Upper lobe of right lung (tissue), 1 donor: ENCODE data around the gene CAPN10. TPM values are rescaled to one million over a fixed set of nuclear protein-coding genes. Genes with fewer than 3 reads are reported as not detected.
A peak's percentile ranks its signal among the peaks of the same experiment; 100 is the strongest.

Source experiments
- ATAC-seq: fragments of 200-7000 bp; cut with Tn5 transposase; one replicate; pipeline ENCODE4 v1.9.1; 2020; ENCODE audit warnings: mild to moderate bottlenecking, moderate library complexity
- DNase-seq: peaks from one replicate; pipeline ENCODE4 v3.0.0-alpha.2; 2020
- H3K27ac ChIP-seq: fragments of 200-600 bp; one replicate; pipeline ENCODE4 v1.8.0; 2022
- H3K27me3 ChIP-seq: fragments of 200-600 bp; one replicate; pipeline ENCODE4 v1.8.0; 2022; ENCODE audit warnings: mild to moderate bottlenecking
- H3K36me3 ChIP-seq: fragments of 200-600 bp; one replicate; pipeline ENCODE4 v1.8.0; 2022
- H3K4me1 ChIP-seq: fragments of 200-600 bp; one replicate; pipeline ENCODE4 v1.8.0; 2022
- H3K4me3 ChIP-seq: fragments of 200-600 bp; one replicate; pipeline ENCODE4 v1.8.0; 2022; ENCODE audit warnings: mild to moderate bottlenecking
- H3K9me3 ChIP-seq: fragments of 200-600 bp; one replicate; pipeline ENCODE4 v1.8.0; 2022
- CTCF ChIP-seq: fragments of 200-600 bp; IDR thresholded peaks from one replicate; pipeline ENCODE4 v1.8.0; 2022; ENCODE audit warnings: antibody characterized with exemption
- intact Hi-C: fragments of 100-400 bp; cut with DNase I; formaldehyde crosslinking; loops from one replicate; pipeline ENCODE4 v1.11.0; 2022
- total RNA-seq: library from RNA; stranded (reverse); fragmentation: NEBNext Ultra II Directional; extraction: Animal tissue kit (Norgen Biotek cat#: 25700); gene quantifications from one replicate; pipeline ENCODE4 v1.2.1, GENCODE V29; 2021
- donor health status: DM: no; HTN: yes; CAD: no; lungs with severe emphysema.

The CAPN10 gene
- total RNA-seq, 1 donor from 2014 or later, result 31.8 TPM

- H3K4me1 ChIP-seq, result no peaks in the 10 kb centered on the region
- DNase-seq, result peak; percentile 51
- peaks cover 42% of the 10 kb centered on the region for H3K36me3 ChIP-seq
- no peak overlapping the region for H3K27ac ChIP-seq
- ATAC-seq, result no peak
- intact Hi-C loops, result no loop called here
- no peak for TF ChIP-seq CTCF
- H3K9me3 ChIP-seq, result no peaks in the 10 kb centered on the region
- no peak overlapping the region for H3K4me3 ChIP-seq
- H3K27me3 ChIP-seq, result no peaks in the 10 kb centered on the region
Observed at GRCh38 chr2:240596491-240596931, 10.0 kb downstream of the CAPN10 start.

- H3K4me3 ChIP-seq, result no peak overlapping the region
- H3K9me3 ChIP-seq, result no peaks in the 10 kb centered on the region
- no peaks in the 10 kb centered on the region for H3K4me1 ChIP-seq
- DNase-seq, result peak; percentile 61
- no peak for TF ChIP-seq CTCF
- no peak for ATAC-seq
- H3K27ac ChIP-seq, result no peak overlapping the region
- peaks cover 36% of the 10 kb centered on the region for H3K36me3 ChIP-seq
- H3K27me3 ChIP-seq, result no peaks in the 10 kb centered on the region
- intact Hi-C loops, result no loop called here
Observed at GRCh38 chr2:240597054-240597418, 10.5 kb downstream of the CAPN10 start.

- Histone ChIP-seq H3K9me3 (no peaks in the 10 kb centered on the region), H3K4me1 (no peaks in the 10 kb centered on the region), H3K27me3 (no peaks in the 10 kb centered on the region), H3K36me3 (peaks cover 31% of the 10 kb centered on the region), H3K4me3 (no peak overlapping the region), H3K27ac (no peak overlapping the region)
- intact Hi-C loops, result no loop called here
- no peak for TF ChIP-seq CTCF
- DNase-seq, result peak; percentile 58
- no peak for ATAC-seq
Observed at GRCh38 chr2:240597419-240598181, 11.1 kb downstream of the CAPN10 start.

GRCh38 chr2:240598311-240598911 lies 11.9 kb downstream of the CAPN10 start:
- Histone ChIP-seq H3K4me3 (no peak overlapping the region), H3K4me1 (no peaks in the 10 kb centered on the region), H3K9me3 (no peaks in the 10 kb centered on the region), H3K27me3 (no peaks in the 10 kb centered on the region), H3K36me3 (peaks cover 30% of the 10 kb centered on the region), H3K27ac (no peak overlapping the region)
- ATAC-seq, result no peak
- intact Hi-C loops, result no loop called here
- DNase-seq, result peak; percentile 58
- TF ChIP-seq CTCF, result no peak

- intact Hi-C loops, result no loop called here
- no peaks in the 10 kb centered on the region for H3K9me3 ChIP-seq
- no peaks in the 10 kb centered on the region for H3K27me3 ChIP-seq
- no peak overlapping the region for H3K4me3 ChIP-seq
- no peak overlapping the region for H3K27ac ChIP-seq
- ATAC-seq (no peak), DNase-seq (peak; percentile 57)
- TF ChIP-seq CTCF, result no peak
- H3K4me1 ChIP-seq, result no peaks in the 10 kb centered on the region
- peaks cover 30% of the 10 kb centered on the region for H3K36me3 ChIP-seq
Observed at GRCh38 chr2:240599141-240599583, 12.6 kb downstream of the CAPN10 start.
